Hematopoietic multipotent progenitor cell (in vitro differentiated cells): Measurements from ENCODE around the gene PRKD3. TPM values are rescaled to one million over a fixed set of nuclear protein-coding genes. Genes with fewer than 3 reads are reported as not detected.
A peak's percentile ranks its signal among the peaks of the same experiment; 100 is the strongest.

Experiments used
- DNase-seq, 3 donors: peaks; one replicate each; pipeline ENCODE4 v3.0.0-alpha.2; 2011 to 2015; ENCODE audit warnings: low read depth in 2 of 3, low spot score in 2 of 3
- total RNA-seq: library from RNA; depleted of rRNA; stranded (reverse); fragments of >200 nt; gene quantifications from one replicate; pipeline ENCODE4 v1.2.3, GENCODE V29; 2012

The PRKD3 gene
- 27.5 TPM for total RNA-seq

DNA sequence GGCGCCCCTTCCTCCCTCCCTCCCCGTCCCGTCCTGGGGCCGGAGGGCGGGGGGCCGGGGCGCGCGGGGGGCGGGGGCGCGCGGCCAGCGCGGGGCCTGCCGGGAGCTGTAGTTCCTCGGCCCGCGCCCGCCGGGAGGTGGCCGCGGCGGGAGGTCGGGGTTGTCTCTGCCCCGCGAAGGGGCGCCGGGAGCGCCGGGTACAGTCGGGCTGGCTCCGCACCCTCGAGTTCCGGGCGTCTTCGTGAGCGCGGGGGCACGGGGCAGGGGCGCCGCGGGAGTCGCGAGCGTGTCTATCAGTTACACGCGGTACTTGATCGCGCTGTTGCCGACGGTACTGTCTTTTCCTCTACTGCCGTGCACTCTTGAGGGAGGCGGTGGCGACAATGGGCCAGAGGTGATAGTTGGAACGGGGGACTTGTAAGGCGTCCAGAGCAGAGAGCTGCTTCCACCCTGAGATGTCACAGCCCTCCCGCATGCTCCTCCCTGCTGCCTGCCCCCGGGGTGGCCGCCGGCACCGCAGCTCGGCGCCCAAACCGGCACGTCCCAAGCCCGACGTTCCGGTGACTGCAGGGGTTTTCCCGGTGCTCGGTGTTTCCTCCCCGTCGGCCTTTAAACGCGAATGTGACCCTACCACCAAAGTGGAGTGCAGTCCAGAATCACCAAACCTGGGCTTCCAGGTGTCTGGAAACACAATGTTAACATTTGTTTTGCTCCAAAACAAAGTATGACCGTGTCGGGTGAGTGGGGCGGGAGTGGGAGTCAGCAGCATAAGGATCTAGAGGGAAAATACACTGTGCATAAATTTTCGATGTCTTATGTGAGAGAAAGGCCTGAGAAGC lies at the start of gene PRKD3:
PRKD3 (minus strand) TSS at position 48 of the 839 bp plus-strand sequence. CDS start 8,309 bp downstream, outside the sequence.
- peak; percentile 49 to 60 (median 51) for DNase-seq

- DNase-seq: no peak
These were observed 47.4 kb upstream of the PRKD3 start for GRCh38 chr2:37372000-37372399.

DNA sequence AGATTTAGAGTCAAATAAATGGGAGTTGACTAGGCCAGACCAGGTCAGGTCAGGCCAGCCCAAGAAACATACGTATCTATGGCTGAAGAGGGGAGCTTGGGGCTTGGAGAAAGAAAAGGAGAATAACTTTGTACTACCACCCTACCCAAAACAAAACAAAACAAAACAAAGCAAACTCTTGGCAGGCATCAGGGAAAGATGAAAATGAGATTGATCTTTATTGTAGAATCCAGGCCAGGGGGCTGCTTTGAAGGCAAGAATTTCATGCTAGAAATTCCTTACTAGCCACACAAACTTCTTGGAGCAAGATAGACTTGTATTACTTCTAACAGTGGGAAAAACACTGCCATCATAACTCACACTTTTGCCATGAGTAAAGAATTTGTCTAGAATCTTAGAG lies 46.0 kb upstream of the PRKD3 start:
- no peak for DNase-seq

DNA sequence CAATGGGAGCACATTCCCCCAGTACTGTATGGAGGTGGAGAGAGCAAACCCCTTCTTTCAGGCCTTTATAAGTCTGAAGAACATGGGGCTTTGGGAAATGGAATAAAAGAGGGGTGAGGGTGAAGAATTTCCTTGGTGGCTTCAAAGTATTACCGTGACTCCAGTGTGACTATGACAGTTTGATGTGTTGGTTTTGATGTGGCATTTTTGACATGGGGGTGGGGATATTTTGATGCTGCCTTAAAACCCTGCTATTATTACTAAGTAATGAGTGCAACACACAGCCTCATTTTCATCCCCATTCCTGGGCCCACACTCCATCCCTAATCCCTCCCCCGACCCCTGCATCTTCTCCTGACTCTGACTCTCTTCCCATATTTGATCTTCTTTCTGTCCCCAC lies 43.4 kb upstream of the PRKD3 start:
- no peak for DNase-seq

GRCh38 chr2:37367310-37367709 lies 42.7 kb upstream of the PRKD3 start:
- no peak for DNase-seq

DNA sequence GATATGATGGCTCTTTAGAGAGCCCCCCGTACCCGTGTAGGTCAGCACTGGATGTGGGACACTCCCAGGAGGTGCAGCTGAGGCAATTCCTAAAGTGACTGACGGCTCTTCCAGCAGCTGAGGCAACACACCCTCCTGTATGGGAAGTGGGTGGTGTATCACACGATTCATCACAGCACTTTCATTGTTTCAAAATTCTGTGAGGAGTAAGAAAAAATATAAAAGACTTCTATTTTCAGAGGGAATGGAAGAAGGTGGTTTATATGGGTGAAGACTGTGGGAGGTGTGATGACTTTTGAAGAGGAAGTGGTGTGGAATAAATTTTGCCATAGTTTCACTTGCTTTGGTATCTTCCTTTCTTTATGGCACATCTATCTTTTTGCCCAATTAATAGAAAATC lies 42.1 kb upstream of the PRKD3 start:
- no peak for DNase-seq

DNA sequence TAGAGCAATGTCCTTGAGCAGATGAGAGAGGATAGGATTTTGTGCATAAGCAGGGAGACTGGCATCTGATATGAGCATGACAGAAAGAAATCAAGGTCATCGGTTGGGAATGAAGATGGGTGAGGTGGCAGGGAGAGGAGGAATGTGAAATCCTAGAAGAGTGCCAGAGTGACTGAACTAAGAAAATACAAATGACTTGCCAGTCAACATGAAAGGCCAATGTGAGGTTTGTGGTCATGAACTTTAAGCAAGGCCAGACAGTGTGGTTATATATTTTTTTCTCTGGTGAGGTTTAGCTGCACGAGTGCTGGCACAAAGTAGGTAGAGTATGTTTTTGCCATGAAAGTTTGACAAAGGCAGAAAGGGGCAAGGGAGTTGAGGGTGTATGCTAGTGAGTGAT lies 41.0 kb upstream of the PRKD3 start:
- no peak for DNase-seq

DNA sequence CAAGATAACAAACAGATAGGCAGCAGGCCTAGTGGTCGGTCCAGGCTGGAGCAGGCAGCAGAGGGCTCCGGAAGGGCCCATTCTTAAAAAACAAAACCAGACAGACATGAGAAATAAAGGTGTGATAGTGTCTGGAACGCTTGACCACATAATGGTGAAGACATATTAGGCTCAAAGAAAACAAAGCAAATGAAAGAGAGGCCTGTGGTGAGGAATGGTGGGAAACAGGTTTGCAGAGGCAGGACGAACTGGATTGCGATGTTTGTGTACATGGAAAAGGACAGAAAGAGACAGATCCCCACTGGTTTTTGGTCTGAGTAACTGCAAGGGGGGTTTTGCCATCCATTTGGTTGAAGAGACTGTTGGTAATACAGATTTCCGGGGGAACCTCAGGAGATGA lies 39.7 kb upstream of the PRKD3 start:
- DNase-seq: no peak

GRCh38 chr2:37361994-37362698 lies 37.5 kb upstream of the PRKD3 start:
- DNase-seq: no peak

GRCh38 chr2:37361216-37361815 lies 36.7 kb upstream of the PRKD3 start:
- DNase-seq: no peak

GRCh38 chr2:37358466-37358865 lies 33.8 kb upstream of the PRKD3 start:
- DNase-seq: no peak

GRCh38 chr2:37357530-37357929 lies 32.9 kb upstream of the PRKD3 start:
- DNase-seq: no peak

DNA sequence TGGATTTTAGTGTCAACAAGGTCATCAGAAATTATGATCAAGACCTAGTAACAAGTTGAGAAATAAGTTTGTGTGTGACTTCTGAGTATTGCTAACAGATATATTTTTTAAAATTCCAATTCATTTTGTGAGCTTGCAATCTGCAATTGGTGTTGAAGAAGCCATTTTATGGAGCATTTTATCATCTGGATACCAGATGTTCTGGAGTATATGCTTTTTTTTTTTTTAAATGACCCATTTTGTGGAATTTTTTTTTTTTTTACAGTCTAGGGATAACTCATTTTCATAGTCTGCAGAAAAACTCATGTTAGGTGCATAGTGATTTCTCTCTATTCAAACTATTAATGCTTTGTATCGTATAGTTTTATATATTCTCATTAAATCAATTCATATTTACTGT lies 32.4 kb upstream of the PRKD3 start:
- DNase-seq: no peak

DNA sequence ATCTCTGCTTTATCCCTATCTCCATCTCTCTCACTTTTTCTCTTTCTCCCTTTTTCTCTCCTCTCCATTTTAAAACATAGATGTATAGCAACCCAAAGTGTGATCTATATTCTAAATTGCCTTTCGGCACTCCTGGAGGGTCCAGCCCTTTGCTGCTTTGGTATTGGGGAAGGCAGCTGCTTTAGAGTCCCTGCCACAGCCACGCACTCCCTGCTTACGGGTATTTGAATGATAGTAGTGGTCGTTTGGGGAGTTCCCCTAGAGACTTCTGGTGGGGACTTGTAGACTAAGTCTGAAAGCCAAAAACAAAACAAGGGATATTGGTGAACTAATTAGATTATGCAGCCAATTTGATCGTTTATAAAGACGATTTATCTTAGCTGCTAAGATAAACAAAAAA lies 31.7 kb upstream of the PRKD3 start:
- DNase-seq: no peak

- no peak for DNase-seq
These were observed 31.1 kb upstream of the PRKD3 start for GRCh38 chr2:37355735-37356134.

GRCh38 chr2:37354531-37354930 lies 29.9 kb upstream of the PRKD3 start:
- DNase-seq: no peak

DNA sequence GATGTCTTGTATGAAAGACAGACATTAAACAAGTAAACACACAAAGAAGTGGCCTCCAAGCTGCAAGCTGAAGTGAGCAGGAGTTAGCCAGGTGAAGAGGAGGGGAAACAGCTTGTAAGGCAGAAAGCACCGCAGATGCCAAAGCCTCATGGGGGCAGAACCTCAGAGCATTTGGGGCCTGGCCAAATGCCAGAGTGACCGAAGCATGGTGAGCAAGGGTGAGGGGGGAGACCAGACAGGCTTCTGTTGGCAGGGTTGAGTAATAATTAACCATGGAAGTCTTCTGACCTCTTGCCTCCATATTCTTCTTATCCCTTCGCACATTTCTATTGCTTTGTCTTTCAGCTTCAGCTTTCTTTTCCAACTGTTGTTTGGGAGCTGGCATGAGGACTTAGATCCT lies 25.4 kb upstream of the PRKD3 start:
- peak in 2 of 3 donors; percentile 47 to 79 for DNase-seq

DNA sequence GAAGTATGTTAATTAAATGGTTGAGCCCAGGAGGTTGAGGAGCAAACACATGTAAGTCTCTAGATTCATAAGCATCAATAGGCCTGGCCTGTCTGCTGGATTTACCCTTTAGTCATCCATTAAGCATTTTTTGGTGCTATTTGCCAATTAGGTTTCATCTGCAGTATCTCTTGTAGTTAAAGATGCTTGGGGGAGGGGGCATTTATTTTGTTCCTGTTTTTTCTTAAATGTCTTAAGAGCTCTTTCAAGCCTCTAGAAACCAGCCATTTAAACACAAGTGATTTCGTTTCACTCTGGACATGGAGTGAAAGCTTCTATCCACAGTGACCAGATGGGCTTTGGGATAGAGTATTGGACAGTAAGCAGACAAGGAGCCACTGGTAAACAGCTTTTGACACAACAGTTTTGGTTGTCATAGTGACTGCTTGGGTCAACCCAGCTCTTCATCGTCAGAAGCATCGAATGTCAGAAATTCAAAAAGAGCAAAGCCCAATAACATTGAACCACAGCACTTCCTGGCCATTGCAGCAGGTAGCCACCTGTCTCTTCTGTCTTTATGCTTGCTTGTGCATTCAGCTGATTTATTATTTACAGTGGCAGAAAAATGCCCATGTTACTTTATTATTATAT lies 24.7 kb upstream of the PRKD3 start:
- peak in 1 of 3 donors; percentile 51 for DNase-seq

DNA sequence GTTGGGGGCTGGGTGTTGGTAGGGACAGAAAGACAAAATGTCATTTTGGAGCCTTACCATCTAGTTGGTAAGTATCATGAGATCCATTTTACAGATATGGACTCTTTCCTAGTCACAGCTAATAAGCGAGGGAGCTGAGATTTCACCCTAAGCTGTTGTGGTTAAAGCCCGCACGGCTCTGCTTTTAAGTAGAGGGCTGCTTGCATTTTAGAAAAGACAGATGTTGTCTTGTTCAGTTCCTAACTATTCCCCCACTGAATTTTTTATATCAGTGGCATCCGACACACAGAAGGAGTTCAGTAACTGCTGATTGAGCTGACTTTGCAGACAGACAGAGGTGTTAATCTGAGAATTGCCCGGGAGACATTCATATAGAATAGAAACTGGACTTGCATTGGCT lies 23.5 kb upstream of the PRKD3 start:
- no peak for DNase-seq

- peak; percentile 16 to 79 (median 77) for DNase-seq
These were observed 20.1 kb upstream of the PRKD3 start, which contains the start of gene QPCT for GRCh38 chr2:37344453-37345361. Gene QPCT (plus strand): TSS chr2:37344630. CDS start chr2:37344732, 102 bp downstream.
